SU-DHL-6 (cell line): ENCODE results near the gene FBXO17.
"Not testable (repeated sequence)": the region's sequence is repeated elsewhere in the genome, so short reads cannot be mapped to it uniquely, and the experiment has no call there.

Experiments used
- H2AFZ ChIP-seq: fragments of 200-600 bp; sonication (generic); 2 replicates; pipeline ENCODE4 v1.6.1; 2014; ENCODE audit warnings: low read depth, mild to moderate bottlenecking, moderate library complexity, mixed read lengths, antibody characterized with exemption, low read length; ENCODE audit not compliant: severe bottlenecking
- H3F3A ChIP-seq: fragments of 200-600 bp; shearing (Covaris generic); 2 replicates; pipeline ENCODE4 v1.6.0; 2016; ENCODE audit warnings: antibody characterized with exemption, mild to moderate bottlenecking; ENCODE audit not compliant: insufficient read depth
- H3K27ac ChIP-seq: fragments of 200-600 bp; sonication (generic); 2 replicates; pipeline ENCODE4 v1.5.1; 2016; ENCODE audit warnings: low read depth, mild to moderate bottlenecking, low read length, moderate library complexity, mixed read lengths
- H3K27me3 ChIP-seq: fragments of 200-600 bp; sonication (generic), shearing (Covaris generic); 2 replicates; pipeline ENCODE4 v1.6.0; 2014; ENCODE audit warnings: mild to moderate bottlenecking, low read length
- H3K36me3 ChIP-seq: fragments of 200-600 bp; sonication (generic); 2 replicates; pipeline ENCODE4 v1.6.1; 2014; ENCODE audit warnings: mild to moderate bottlenecking, low read length, mixed read lengths
- H3K4me2 ChIP-seq: fragments of 300-600, 200-600 bp; shearing (Covaris generic), sonication (generic); 2 replicates; pipeline ENCODE4 v1.6.0; 2014; ENCODE audit warnings: low read length, low read depth, mild to moderate bottlenecking; ENCODE audit not compliant: poor library complexity, severe bottlenecking
- H3K4me3 ChIP-seq: fragments of 200-600 bp; sonication (generic); 2 replicates; pipeline ENCODE4 v1.5.1; 2014; ENCODE audit warnings: antibody characterized with exemption, low read length, mild to moderate bottlenecking, mixed read lengths; ENCODE audit not compliant: insufficient read depth, poor library complexity, severe bottlenecking
- H3K79me2 ChIP-seq: fragments of 200-600 bp; sonication (generic); 2 replicates; pipeline ENCODE4 v1.6.1; 2014; ENCODE audit warnings: mild to moderate bottlenecking, low read length, moderate library complexity; ENCODE audit not compliant: insufficient read depth
- H3K9ac ChIP-seq: fragments of 200-600 bp; sonication (generic); 2 replicates; pipeline ENCODE4 v1.7.0; 2014; ENCODE audit warnings: mild to moderate bottlenecking, low read length
- H3K9me2 ChIP-seq: fragments of 200-600 bp; sonication (generic); replicated peaks from 2 replicates; pipeline ENCODE4 v1.6.1; 2014; ENCODE audit warnings: low read length; ENCODE audit not compliant: insufficient read depth
- H3K9me3 ChIP-seq: fragments of 200-600 bp; sonication (generic); 2 replicates; pipeline ENCODE4 v1.6.1; 2014; ENCODE audit warnings: low read length, mixed read lengths; ENCODE audit not compliant: insufficient read depth
- H4K20me1 ChIP-seq: fragments of 200-600 bp; sonication (generic); 2 replicates; pipeline ENCODE4 v1.6.1; 2014; ENCODE audit warnings: low read depth, mild to moderate bottlenecking, antibody characterized with exemption, low read length, moderate library complexity, mixed read lengths
- CTCF ChIP-seq: fragments of 200-600 bp; sonication (generic); IDR thresholded peaks from one replicate; pipeline ENCODE4 v1.5.1; 2017; ENCODE audit warnings: antibody characterized with exemption, mild to moderate bottlenecking, low read length, moderate library complexity; ENCODE audit not compliant: insufficient read depth, poor library complexity, severe bottlenecking
- EZH2phosphoT487 ChIP-seq: fragments of 200-600 bp; sonication (generic), shearing (Covaris generic); conservative IDR thresholded peaks from 2 replicates; pipeline ENCODE4 v1.6.1; 2018; ENCODE audit warnings: mild to moderate bottlenecking, antibody characterized with exemption, low read length, moderate library complexity, mixed read lengths

FBXO17 gene

DNA sequence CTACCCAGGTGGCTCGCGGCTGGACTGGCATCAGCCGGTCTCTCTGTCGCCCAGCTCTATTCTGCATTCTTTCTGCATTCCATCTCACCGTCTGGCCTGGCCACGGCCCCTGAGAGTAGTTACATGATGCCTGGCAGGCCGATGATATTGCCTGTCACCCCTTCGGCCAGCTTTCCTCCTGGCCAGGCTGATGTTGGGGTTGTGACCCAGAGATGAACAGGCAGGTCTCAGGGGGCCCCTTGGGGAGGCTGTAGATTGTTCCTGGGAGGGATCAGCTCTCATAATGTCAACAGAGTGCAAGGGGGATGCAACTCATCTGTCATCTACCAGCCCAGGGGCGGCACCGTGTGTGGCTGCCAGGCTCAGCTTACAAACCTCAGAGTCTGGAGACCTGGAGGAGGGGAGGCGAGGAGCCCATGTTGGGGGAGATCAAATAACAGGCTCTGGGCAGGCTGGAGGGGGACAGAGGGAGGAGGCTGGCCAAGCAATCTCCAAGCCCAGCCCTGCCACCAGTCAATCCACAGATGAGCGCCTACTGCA, 13.6 kb upstream of the FBXO17 start:
- H3K4me3 ChIP-seq, result no peak overlapping the region
- no peaks in the 10 kb centered on the region for H3K79me2 ChIP-seq
- H3F3A ChIP-seq, result no peaks in the 10 kb centered on the region
- no peaks in the 10 kb centered on the region for H3K9me3 ChIP-seq
- no peaks in the 10 kb centered on the region for H4K20me1 ChIP-seq
- no peak overlapping the region for H3K9ac ChIP-seq
- H3K9me2 ChIP-seq, result no peaks in the 10 kb centered on the region
- H3K4me2 ChIP-seq, result no peak overlapping the region
- H2AFZ ChIP-seq, result no peak overlapping the region
- TF ChIP-seq CTCF, result no peak
- TF ChIP-seq EZH2phosphoT487, result no peak
- H3K27ac ChIP-seq, result no peak overlapping the region
- H3K27me3 ChIP-seq, result no peaks in the 10 kb centered on the region
- no peaks in the 10 kb centered on the region for H3K36me3 ChIP-seq

DNA sequence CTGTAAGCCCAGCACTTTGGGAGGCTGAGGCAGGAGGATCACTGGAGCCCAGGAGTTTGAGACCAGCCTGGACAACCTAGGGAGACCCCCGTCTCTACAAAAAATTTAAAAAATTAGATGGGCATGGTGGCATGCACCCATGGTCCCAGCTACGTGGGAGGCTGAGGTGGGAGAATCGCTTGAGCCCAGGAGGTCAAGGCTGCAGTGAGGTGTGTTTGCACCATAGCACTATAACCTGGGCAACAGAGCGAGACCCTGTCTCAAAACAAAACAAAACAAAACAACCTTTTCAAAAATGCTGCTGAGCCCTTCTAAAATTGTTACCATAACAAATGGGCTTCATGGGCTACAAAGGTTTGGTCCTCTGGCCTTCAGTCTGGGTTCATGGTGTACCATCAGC, 13.1 kb upstream of the FBXO17 start:
- not testable (repeated sequence) for H3K9me3 ChIP-seq, H2AFZ ChIP-seq, H3K27ac ChIP-seq, H3K4me2 ChIP-seq, H3K9ac ChIP-seq, H3F3A ChIP-seq, H4K20me1 ChIP-seq, H3K79me2 ChIP-seq, H3K27me3 ChIP-seq, H3K36me3 ChIP-seq, H3K9me2 ChIP-seq, H3K4me3 ChIP-seq

DNA sequence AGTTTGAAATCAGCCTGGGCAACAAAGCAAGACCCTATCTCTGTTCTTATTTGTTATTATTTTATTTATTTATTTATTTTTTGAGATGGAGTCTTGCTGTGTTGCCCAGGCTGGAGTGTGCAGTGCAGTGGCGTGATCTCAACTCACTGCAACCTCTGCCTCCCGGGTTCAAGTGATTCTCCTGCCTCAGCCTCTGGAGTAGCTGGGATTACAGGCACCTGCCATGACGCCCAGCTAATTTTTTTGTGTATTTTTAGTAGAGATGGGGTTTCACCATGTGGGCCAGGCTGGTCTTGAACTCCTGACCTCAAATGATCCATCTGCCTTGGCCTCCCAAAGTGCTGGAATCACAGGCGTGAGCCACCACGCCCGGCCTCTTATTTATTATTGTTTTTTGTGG, 12.2 kb upstream of the FBXO17 start:
- not testable (repeated sequence) for H4K20me1 ChIP-seq, H3K36me3 ChIP-seq, H3K27ac ChIP-seq, H3K9ac ChIP-seq, H3K9me2 ChIP-seq, H3K4me3 ChIP-seq, H3K27me3 ChIP-seq, H3K79me2 ChIP-seq, H2AFZ ChIP-seq, H3K9me3 ChIP-seq, H3F3A ChIP-seq, H3K4me2 ChIP-seq

- Histone ChIP-seq H3K79me2 (no peaks in the 10 kb centered on the region), H2AFZ (no peak overlapping the region), H4K20me1 (no peaks in the 10 kb centered on the region), H3K4me2 (no peak overlapping the region), H3F3A (no peaks in the 10 kb centered on the region), H3K9ac (no peak overlapping the region), H3K9me3 (peaks cover 11% of the 10 kb centered on the region; the same call in 1 of the 2 replicates), H3K9me2 (no peaks in the 10 kb centered on the region), H3K4me3 (no peak overlapping the region), H3K36me3 (no peaks in the 10 kb centered on the region), H3K27ac (no peak overlapping the region), H3K27me3 (no peaks in the 10 kb centered on the region)
- TF ChIP-seq EZH2phosphoT487 (no peak), CTCF (no peak)
Measured at GRCh38 chr19:38985262-38985661, 9.7 kb upstream of the FBXO17 start.
